Testis (tissue), 3 donors: Measurements from ENCODE around the gene HNRNPDL. TPM values are rescaled to one million over a fixed set of nuclear protein-coding genes. Genes with fewer than 3 reads are reported as not detected.
A peak's percentile ranks its signal among the peaks of the same experiment; 100 is the strongest.

Experiments used
- DNase-seq: peaks from one replicate; pipeline ENCODE4 v3.0.0-alpha.2; 2019
- H3K27ac ChIP-seq, 2 donors: fragments of 200-600 bp; sonication (generic); one replicate each; pipeline ENCODE4 v1.5.1; 2019
- H3K27me3 ChIP-seq: fragments of 200-600 bp; sonication (generic); one replicate; pipeline ENCODE4 v1.5.1; 2019
- H3K36me3 ChIP-seq: fragments of 200-600 bp; sonication (generic); one replicate; pipeline ENCODE4 v1.5.1; 2017; ENCODE audit warnings: low read depth; ENCODE audit errors: missing control alignments
- H3K4me1 ChIP-seq: fragments of 200-600 bp; sonication (generic); one replicate; pipeline ENCODE4 v1.5.1; 2019
- H3K4me3 ChIP-seq, 2 donors: fragments of 200-600 bp; sonication (generic); one replicate each; pipeline ENCODE4 v1.5.1; 2017 to 2019
- H3K9me3 ChIP-seq: fragments of 200-600 bp; sonication (generic); one replicate; pipeline ENCODE4 v1.5.1; 2017
- POLR2A ChIP-seq: fragments of 450-650 bp; IDR thresholded peaks from one replicate; pipeline ENCODE4 v1.6.1; 2017; ENCODE audit warnings: antibody characterized with exemption, mild to moderate bottlenecking, moderate library complexity
- WGBS, 2 donors: methylation state at CpG; one replicate each; pipeline ENCODE4 v1.1.5; 2018; 5-methylcytosine and 5-hydroxymethylcytosine counted together
- intact Hi-C: fragments of 100-400 bp; cut with DNase I; formaldehyde crosslinking; loops from one replicate; pipeline ENCODE4 v1.15.1; 2023; ENCODE audit warnings: low total_unique reads
- polyA plus RNA-seq: library from polyadenylated mRNA; stranded (reverse); fragments of 350-450 nt; fragmentation: Illumina TruSeq; extraction: RNeasy Lipid Tissue Mini Kit (QIAGEN cat#74804); gene quantifications from one replicate; pipeline ENCODE4 v1.2.3, GENCODE V29; 2014; ENCODE audit warnings: low read depth, low replicate concordance; ENCODE audit not compliant: insufficient read depth
- total RNA-seq, 2 donors: library from RNA; depleted of rRNA; stranded (reverse); fragments of >200 nt; gene quantifications; one replicate each; pipeline ENCODE4 v1.2.3, GENCODE V29; 2016
- TF ChIP-seq, protein P1 (sequence below), 3 experiments: fragments of 450-650 bp in 2 of 3; fragments of 200-600 bp in 1 of 3; sonication (generic) in 1 of 3; IDR thresholded peaks; one replicate each; pipeline ENCODE4 v1.5.1; 2016 to 2019; ENCODE audit warnings: antibody characterized with exemption in 3 of 3, mild to moderate bottlenecking in 2 of 3, moderate library complexity in 1 of 3

HNRNPDL gene
- total and polyA plus RNA-seq, 3 donors from 2014 or later, result 203 to 226 (median 218) TPM

DNA sequence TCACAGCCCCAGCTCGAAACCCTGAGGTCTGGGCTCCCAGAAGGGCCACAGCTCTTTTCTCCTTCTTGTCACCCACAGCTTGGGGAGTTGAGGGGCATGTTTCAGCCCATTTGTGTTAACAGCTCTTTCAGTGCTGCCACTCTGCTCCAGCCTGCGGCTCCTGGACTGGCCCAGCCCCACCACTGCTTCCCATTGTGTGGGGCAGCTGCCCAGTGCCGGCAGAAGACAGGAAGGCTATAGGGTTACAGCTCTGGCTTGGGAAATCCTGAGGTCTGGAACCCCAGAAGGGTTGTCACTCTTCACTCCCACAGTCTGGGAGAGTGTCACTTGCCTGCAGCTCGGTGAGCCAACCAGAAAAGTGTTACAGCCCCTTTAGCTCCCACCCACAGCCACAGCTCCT lies 49.4 kb downstream of the HNRNPDL start:
- intact Hi-C loops, result no loop called here
- DNase-seq, result no peak
- Histone ChIP-seq H3K9me3 (no peaks in the 10 kb centered on the region), H3K4me3 (no peak overlapping the region), H3K27me3 (no peaks in the 10 kb centered on the region), H3K27ac (no peak overlapping the region), H3K4me1 (peaks cover 5% of the 10 kb centered on the region), H3K36me3 (no peaks in the 10 kb centered on the region)
- TF ChIP-seq POLR2A, result no peak
- TF ChIP-seq, protein P1, sequence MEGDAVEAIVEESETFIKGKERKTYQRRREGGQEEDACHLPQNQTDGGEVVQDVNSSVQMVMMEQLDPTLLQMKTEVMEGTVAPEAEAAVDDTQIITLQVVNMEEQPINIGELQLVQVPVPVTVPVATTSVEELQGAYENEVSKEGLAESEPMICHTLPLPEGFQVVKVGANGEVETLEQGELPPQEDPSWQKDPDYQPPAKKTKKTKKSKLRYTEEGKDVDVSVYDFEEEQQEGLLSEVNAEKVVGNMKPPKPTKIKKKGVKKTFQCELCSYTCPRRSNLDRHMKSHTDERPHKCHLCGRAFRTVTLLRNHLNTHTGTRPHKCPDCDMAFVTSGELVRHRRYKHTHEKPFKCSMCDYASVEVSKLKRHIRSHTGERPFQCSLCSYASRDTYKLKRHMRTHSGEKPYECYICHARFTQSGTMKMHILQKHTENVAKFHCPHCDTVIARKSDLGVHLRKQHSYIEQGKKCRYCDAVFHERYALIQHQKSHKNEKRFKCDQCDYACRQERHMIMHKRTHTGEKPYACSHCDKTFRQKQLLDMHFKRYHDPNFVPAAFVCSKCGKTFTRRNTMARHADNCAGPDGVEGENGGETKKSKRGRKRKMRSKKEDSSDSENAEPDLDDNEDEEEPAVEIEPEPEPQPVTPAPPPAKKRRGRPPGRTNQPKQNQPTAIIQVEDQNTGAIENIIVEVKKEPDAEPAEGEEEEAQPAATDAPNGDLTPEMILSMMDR (IDR thresholded peaks at IDR 0.05), result no peak
- 90 to 100% methylated on average over 3 to 4 of the region's 4 CpGs for WGBS, 2 donors

DNA sequence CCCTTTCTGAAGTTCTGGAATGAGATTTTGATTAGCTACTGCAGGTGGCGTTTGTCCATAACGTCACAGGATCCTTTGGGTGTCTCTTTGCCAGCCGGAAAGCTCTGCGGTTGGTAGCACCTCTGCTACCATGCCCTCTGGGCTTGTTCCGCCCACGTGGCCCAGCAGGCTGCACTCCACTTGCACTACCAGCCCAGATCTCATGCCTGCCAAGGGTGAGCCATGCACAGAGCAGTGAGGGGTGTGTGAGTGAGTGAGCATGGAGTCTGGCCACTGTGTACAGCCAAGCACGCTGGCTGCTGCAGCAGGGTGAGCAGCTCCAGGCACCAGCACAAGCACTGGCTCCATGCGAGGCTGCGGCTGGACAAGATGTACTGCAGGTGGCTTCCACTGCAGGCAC lies 49.9 kb downstream of the HNRNPDL start:
- WGBS, 2 donors, result 82 to 96% methylated on average over 6 to 8 of the region's 9 CpGs
- no peaks in the 10 kb centered on the region for H3K36me3 ChIP-seq
- peaks cover 9% of the 10 kb centered on the region for H3K4me1 ChIP-seq
- no peaks in the 10 kb centered on the region for H3K27me3 ChIP-seq
- H3K27ac ChIP-seq, result no peak overlapping the region
- no peak for DNase-seq
- intact Hi-C loops, result no loop called here
- TF ChIP-seq, protein P1 (IDR thresholded peaks at IDR 0.05), result no peak
- TF ChIP-seq POLR2A, result no peak
- H3K4me3 ChIP-seq, result no peak overlapping the region
- H3K9me3 ChIP-seq, result no peaks in the 10 kb centered on the region

GRCh38 chr4:82376109-82376508 lies 54.2 kb downstream of the HNRNPDL start:
- H3K4me1 ChIP-seq, result peaks cover 9% of the 10 kb centered on the region
- WGBS, 2 donors, result 52 to 75% methylated on average over 4 of the region's 4 CpGs
- intact Hi-C loops, result loop anchor here (10.0 kb wide), 1 partner anchor 419 kb away; the partner anchor contains the start of gene SCD5

DNA sequence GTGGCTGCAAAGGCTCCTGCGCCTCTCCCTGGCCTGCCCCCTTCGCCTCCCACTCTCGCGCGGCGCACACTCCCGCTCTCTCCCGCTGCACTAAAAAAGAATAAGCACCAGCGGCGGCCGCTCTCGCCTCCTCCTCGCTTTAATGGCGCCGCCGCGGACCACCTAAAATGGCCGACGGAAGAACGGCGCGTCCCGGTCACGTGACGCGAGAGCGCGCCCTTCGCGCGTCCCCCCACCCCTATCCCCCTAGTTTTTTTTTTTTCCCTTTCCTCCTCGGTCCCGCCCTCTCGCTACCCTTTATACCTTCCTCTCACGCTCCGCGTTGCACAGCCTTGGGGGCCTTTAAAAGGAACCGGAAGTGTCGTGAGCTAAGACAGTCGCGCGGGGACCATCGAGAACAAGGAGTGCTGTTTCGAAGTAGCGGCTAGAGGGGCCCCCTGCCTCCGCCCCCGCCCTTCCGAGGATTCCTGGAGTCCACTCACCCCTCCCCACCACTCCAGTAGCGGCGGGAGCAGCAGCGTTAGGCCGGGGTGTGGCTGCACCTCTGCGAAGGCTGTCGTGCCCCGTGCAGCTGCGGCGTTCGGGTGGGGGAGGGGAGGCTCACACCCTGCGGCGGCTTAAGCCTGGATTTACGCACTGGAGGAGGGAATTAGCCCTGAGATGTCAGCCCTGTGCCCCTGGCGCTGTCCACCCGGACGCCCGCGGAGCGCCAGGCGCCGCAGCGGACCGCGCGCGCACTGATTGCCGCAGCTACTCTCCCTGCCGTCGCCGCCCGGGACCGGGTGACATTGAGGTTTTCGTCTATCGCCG lies 56.2 kb downstream of the HNRNPDL start, which contains the start of gene HNRNPD:
Gene HNRNPD, minus strand, starts transcription at position 176 of the 810 bp plus-strand sequence. CDS start 313 bp downstream, outside the sequence.
- Histone ChIP-seq H3K36me3 (no peaks in the 10 kb centered on the region), H3K27me3 (no peaks in the 10 kb centered on the region), H3K4me3 (peak within 1 kb of the TSS; percentile 98 to 99), H3K27ac (peak within 1 kb of the TSS; percentile 100), H3K4me1 (peaks cover 21% of the 10 kb centered on the region), H3K9me3 (no peaks in the 10 kb centered on the region)
- intact Hi-C loops, result loop anchor here (5.0 to 10.0 kb wide), 2 partner anchors 58 to 421 kb away; partner anchors contain the start of genes ENOPH1, HNRNPDL and SCD5
- 0 to 1% methylated on average over 50 to 71 of the region's 83 CpGs for WGBS, 2 donors
- peak; percentile 99 for DNase-seq
- peak; percentile 31 for TF ChIP-seq POLR2A
- TF ChIP-seq, protein P1 (IDR thresholded peaks at IDR 0.05), result no peak

More at GRCh38 chr4:82376109-82376508, 54.2 kb downstream of the HNRNPDL start:
- H3K4me3 ChIP-seq, result no peak overlapping the region
- DNase-seq, result no peak
- H3K27ac ChIP-seq, result no peak overlapping the region
- no peaks in the 10 kb centered on the region for H3K27me3 ChIP-seq
- no peaks in the 10 kb centered on the region for H3K36me3 ChIP-seq
- TF ChIP-seq, protein P1 (IDR thresholded peaks at IDR 0.05), result no peak
- TF ChIP-seq POLR2A, result no peak
- no peaks in the 10 kb centered on the region for H3K9me3 ChIP-seq
